ENCODE data around the gene SH2D7.
"Not testable (repeated sequence)": the region's sequence is repeated elsewhere in the genome, so short reads cannot be mapped to it uniquely, and the experiment has no call there.

The SH2D7 gene

GRCh38 chr15:78146425-78147154 is 54.2 kb downstream of the SH2D7 start:
- no peak overlapping the region for H3K4me3 ChIP-seq (ENCODE audit: low read length)
- no peaks in the 10 kb centered on the region for H3K9me3 ChIP-seq (ENCODE audit: control insufficient read depth, low read length)
- H3K9ac ChIP-seq (ENCODE audit: low read length): no peak overlapping the region
- no peaks in the 10 kb centered on the region for H3K36me3 ChIP-seq (ENCODE audit: control insufficient read depth, insufficient read depth, low read length)
- peaks cover 24% of the 10 kb centered on the region for H3K4me1 ChIP-seq (ENCODE audit: control insufficient read depth, insufficient read depth, low read length)
- H3K27me3 ChIP-seq (ENCODE audit: control insufficient read depth, insufficient read depth, low read length): no peaks in the 10 kb centered on the region

- Histone ChIP-seq H3K4me3 (ENCODE audit: low read length) (no peak overlapping the region), H3K36me3 (ENCODE audit: control insufficient read depth, insufficient read depth, low read length) (no peaks in the 10 kb centered on the region), H3K9ac (ENCODE audit: low read length) (no peak overlapping the region), H3K4me1 (ENCODE audit: control insufficient read depth, insufficient read depth, low read length) (peaks cover 24% of the 10 kb centered on the region), H3K9me3 (ENCODE audit: control insufficient read depth, low read length) (no peaks in the 10 kb centered on the region), H3K27me3 (ENCODE audit: control insufficient read depth, insufficient read depth, low read length) (no peaks in the 10 kb centered on the region)
These were observed 55.2 kb downstream of the SH2D7 start for GRCh38 chr15:78147566-78147965.

- peak overlapping the region; percentile 72 for H3K9ac ChIP-seq (ENCODE audit: low read length)
- peak overlapping the region; percentile 34 for H3K4me3 ChIP-seq (ENCODE audit: low read length)
- no peaks in the 10 kb centered on the region for H3K9me3 ChIP-seq (ENCODE audit: control insufficient read depth, low read length)
- H3K27me3 ChIP-seq (ENCODE audit: control insufficient read depth, insufficient read depth, low read length): no peaks in the 10 kb centered on the region
- no peaks in the 10 kb centered on the region for H3K36me3 ChIP-seq (ENCODE audit: control insufficient read depth, insufficient read depth, low read length)
- peaks cover 24% of the 10 kb centered on the region for H3K4me1 ChIP-seq (ENCODE audit: control insufficient read depth, insufficient read depth, low read length)
These were observed 56.2 kb downstream of the SH2D7 start for GRCh38 chr15:78148392-78149067.

GRCh38 chr15:78149068-78149804 is 56.9 kb downstream of the SH2D7 start, which contains the start of gene IDH3A:
Gene IDH3A, plus strand, starts transcription at chr15:78149362. Its CDS starts 42 bp downstream, at chr15:78149404.
- Histone ChIP-seq H3K36me3 (ENCODE audit: control insufficient read depth, insufficient read depth, low read length) (no peaks in the 10 kb centered on the region), H3K27me3 (ENCODE audit: control insufficient read depth, insufficient read depth, low read length) (no peaks in the 10 kb centered on the region), H3K9me3 (ENCODE audit: control insufficient read depth, low read length) (no peaks in the 10 kb centered on the region), H3K4me1 (ENCODE audit: control insufficient read depth, insufficient read depth, low read length) (peaks cover 24% of the 10 kb centered on the region), H3K9ac (ENCODE audit: low read length) (peak within 1 kb of the TSS; percentile 72), H3K4me3 (ENCODE audit: low read length) (peak within 1 kb of the TSS; percentile 67)

- Histone ChIP-seq H3K4me3 (ENCODE audit: low read length) (peak overlapping the region; percentile 67), H3K4me1 (ENCODE audit: control insufficient read depth, insufficient read depth, low read length) (peaks cover 24% of the 10 kb centered on the region), H3K27me3 (ENCODE audit: control insufficient read depth, insufficient read depth, low read length) (no peaks in the 10 kb centered on the region), H3K36me3 (ENCODE audit: control insufficient read depth, insufficient read depth, low read length) (no peaks in the 10 kb centered on the region), H3K9me3 (ENCODE audit: control insufficient read depth, low read length) (no peaks in the 10 kb centered on the region), H3K9ac (ENCODE audit: low read length) (peak overlapping the region; percentile 72)
These were observed 57.7 kb downstream of the SH2D7 start for GRCh38 chr15:78149805-78150751.

- not testable (repeated sequence) for H3K9ac ChIP-seq (ENCODE audit: low read length); H3K27me3 ChIP-seq (ENCODE audit: control insufficient read depth, insufficient read depth, low read length); H3K36me3 ChIP-seq (ENCODE audit: control insufficient read depth, insufficient read depth, low read length); H3K4me3 ChIP-seq (ENCODE audit: low read length); H3K9me3 ChIP-seq (ENCODE audit: control insufficient read depth, low read length)
- peaks cover 24% of the 10 kb centered on the region for H3K4me1 ChIP-seq (ENCODE audit: control insufficient read depth, insufficient read depth, low read length)
These were observed 58.7 kb downstream of the SH2D7 start for GRCh38 chr15:78151075-78151474.
